ENCODE measurements around the gene MCF2L.

- TF ChIP-seq, protein P1, sequence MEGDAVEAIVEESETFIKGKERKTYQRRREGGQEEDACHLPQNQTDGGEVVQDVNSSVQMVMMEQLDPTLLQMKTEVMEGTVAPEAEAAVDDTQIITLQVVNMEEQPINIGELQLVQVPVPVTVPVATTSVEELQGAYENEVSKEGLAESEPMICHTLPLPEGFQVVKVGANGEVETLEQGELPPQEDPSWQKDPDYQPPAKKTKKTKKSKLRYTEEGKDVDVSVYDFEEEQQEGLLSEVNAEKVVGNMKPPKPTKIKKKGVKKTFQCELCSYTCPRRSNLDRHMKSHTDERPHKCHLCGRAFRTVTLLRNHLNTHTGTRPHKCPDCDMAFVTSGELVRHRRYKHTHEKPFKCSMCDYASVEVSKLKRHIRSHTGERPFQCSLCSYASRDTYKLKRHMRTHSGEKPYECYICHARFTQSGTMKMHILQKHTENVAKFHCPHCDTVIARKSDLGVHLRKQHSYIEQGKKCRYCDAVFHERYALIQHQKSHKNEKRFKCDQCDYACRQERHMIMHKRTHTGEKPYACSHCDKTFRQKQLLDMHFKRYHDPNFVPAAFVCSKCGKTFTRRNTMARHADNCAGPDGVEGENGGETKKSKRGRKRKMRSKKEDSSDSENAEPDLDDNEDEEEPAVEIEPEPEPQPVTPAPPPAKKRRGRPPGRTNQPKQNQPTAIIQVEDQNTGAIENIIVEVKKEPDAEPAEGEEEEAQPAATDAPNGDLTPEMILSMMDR (conservative IDR thresholded peaks at IDR 0.05; ENCODE audit: low read length): no peak
- no peak for TF ChIP-seq EZH2phosphoT487 (IDR thresholded peaks at IDR 0.05; ENCODE audit: borderline replicate concordance, low read depth, low read length)
Measured at GRCh38 chr13:112954488-112955270, 14.3 kb upstream of the MCF2L start.

Measured in OCI-LY7 (cell line).